Activated CD4-positive, alpha-beta T cell treated with anti-CD3 and anti-CD28 coated beads, Interleukin-2, amount 10 ng/mL, durations not matched to agents 7 days and 5 days (primary cell): ENCODE data around the gene C16orf86. TPM values are rescaled to one million over a fixed set of nuclear protein-coding genes. Genes with fewer than 3 reads are reported as not detected.
"Not testable (repeated sequence)": the region's sequence is repeated elsewhere in the genome, so short reads cannot be mapped to it uniquely, and the experiment has no call there.

ENCODE experiments used
- CTCF ChIA-PET: fragments of 350-600 bp; sonication (Branson Sonifier 250); formaldehyde crosslinking; loops from one replicate; lab custom pipeline; 2021; ENCODE audit warnings: antibody characterized with exemption; lab: Charles Lee
- POLR2A ChIA-PET: fragments of 350-600 bp; sonication (Branson Sonifier 250); formaldehyde crosslinking; loops from one replicate; lab custom pipeline; 2021; ENCODE audit warnings: antibody characterized with exemption; lab: Charles Lee
- DNase-seq: peaks from one replicate; pipeline ENCODE4 v3.0.0-alpha.2; 2020
- H3K27ac Mint-ChIP-seq: one replicate; pipeline ENCODE4 v1.8.0; 2021; ENCODE audit warnings: mild to moderate bottlenecking, moderate library complexity, mixed read lengths
- H3K27me3 Mint-ChIP-seq: one replicate; pipeline ENCODE4 v1.8.0; 2021; ENCODE audit warnings: mixed read lengths
- H3K36me3 Mint-ChIP-seq: one replicate; pipeline ENCODE4 v1.8.0; 2021; ENCODE audit warnings: low read depth, mixed read lengths
- H3K4me1 Mint-ChIP-seq: one replicate; pipeline ENCODE4 v1.8.0; 2021; ENCODE audit warnings: mixed read lengths
- H3K4me3 Mint-ChIP-seq: one replicate; pipeline ENCODE4 v1.8.0; 2021; ENCODE audit warnings: mild to moderate bottlenecking, moderate library complexity, mixed read lengths
- H3K9me3 Mint-ChIP-seq: one replicate; pipeline ENCODE4 v1.8.0; 2021; ENCODE audit warnings: mixed read lengths
- total RNA-seq, 2 experiments: library from RNA; stranded (reverse); gene quantifications; one replicate each; pipeline ENCODE4 v1.2.3, GENCODE V29; 2021

The C16orf86 gene
- total RNA-seq, 2 experiments from 2014 or later = 3.8 to 4.8 TPM

DNA sequence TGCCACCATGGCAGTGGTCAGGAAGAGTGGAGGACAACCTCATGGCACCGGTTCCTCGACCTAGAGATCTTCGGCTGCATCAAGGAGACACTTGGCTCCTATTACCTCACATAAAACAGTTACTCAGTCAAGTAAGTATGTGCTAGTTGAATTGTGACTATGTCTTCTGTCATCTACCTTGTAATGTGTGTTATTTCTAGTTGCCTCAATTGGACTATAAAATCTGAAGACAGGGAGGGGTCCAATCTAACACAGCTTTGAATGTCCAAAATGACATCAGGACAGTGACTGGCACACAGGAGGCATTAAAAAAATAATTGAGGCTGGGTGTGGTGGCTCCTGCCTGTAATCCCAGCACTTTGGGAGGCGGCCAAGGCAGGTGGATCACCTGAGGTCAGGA is 17.2 kb downstream of the C16orf86 start:
- CTCF ChIA-PET = no interaction called here
- H3K4me1 Mint-ChIP-seq = peaks cover 14% of the 10 kb centered on the region
- no peak overlapping the region for H3K27ac Mint-ChIP-seq

DNA sequence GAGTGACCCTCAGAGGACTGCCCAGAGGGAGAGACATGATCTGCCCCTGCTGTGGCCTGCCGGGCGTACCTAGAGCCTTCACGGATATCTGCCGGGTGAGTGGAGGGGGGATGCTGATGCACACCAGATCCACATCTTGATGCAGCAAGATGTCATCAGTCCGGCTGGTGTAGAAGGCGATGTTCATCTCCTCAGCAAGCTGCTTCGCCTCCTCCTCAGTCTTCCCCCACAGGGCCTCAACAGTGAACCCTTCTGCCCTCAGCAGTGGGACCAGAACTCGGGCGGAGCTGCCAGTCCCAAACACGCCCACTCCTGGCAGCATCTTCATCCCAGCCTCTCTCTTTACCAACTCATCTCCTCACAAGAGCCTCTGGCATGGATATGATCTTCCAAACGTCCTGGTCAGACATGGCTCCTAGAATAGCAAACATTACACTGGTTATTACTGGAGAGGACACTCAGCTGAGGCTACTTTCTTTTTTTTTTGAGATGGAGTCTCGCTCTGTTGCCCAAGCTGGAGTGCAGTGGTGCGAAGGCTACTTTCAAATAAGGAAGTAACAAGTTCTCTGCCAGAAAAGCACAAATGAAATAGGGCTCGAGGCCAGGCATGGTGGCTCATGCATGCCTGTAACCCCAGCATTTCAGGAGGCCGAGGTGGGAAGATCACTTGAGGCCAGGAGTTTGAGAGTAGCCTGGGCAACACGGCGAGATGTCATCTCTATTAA is 18.9 kb downstream of the C16orf86 start:
- Mint-ChIP-seq H3K27me3 (no peaks in the 10 kb centered on the region), H3K36me3 (peaks cover 11% of the 10 kb centered on the region), H3K4me3 (no peak overlapping the region), H3K27ac (peak overlapping the region; percentile 87), H3K4me1 (peaks cover 14% of the 10 kb centered on the region), H3K9me3 (no peaks in the 10 kb centered on the region)
- DNase-seq = no peak
- ChIA-PET CTCF (interaction anchor here (1.4 kb wide), 1 partner anchor 164 kb away, joined by 4 read pairs; no protein-coding TSS in a partner anchor), POLR2A (interaction anchor here (0.6 kb wide), 1 partner anchor 71 kb away, joined by 4 read pairs; no protein-coding TSS in a partner anchor)

More for the DNA sequence above, 17.2 kb downstream of the C16orf86 start:
- Mint-ChIP-seq H3K9me3 (no peaks in the 10 kb centered on the region), H3K4me3 (no peak overlapping the region), H3K36me3 (peaks cover 8% of the 10 kb centered on the region), H3K27me3 (no peaks in the 10 kb centered on the region)
- POLR2A ChIA-PET = interaction anchor here (0.5 to 0.7 kb wide), 2 partner anchors 22 to 447 kb away, joined by 3 to 4 read pairs; no protein-coding TSS in a partner anchor
- DNase-seq = no peak

DNA sequence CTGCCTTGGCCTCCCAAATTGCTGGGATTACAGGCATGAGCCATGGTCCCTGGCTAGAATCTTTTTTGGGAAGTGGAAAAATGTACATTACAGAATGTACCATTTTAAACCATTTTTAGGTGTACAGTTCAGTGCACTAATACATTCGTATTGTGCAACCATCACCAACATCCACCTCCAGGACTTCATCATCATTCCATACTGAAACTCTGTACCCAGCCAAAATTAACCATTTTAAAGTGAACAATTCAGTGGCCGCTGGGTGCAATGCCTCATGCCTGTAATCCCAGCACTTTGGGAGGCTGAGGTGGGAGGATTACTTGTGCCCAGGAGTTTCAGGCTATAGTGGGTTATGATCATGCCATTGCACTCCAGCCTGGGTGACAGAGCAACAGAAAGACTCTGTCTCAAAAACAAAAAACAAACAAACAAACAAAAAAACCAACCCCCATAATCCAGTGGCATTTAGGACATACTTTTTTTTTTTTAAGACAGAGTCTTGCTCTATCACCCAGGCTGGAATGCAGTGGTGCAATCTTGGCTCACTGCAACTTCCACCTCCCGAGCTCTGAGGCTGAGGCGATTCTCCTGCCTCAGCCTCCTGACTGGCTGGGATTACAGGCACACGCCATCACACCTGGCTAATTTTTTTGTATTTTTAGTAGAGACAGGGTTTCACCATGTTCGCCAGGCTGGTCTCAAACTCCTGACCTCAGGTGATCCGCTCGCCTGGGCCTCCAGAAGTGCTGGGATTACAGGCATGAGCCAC is 27.1 kb downstream of the C16orf86 start:
- H3K27ac Mint-ChIP-seq, POLR2A ChIA-PET, H3K36me3 Mint-ChIP-seq, H3K4me1 Mint-ChIP-seq, H3K4me3 Mint-ChIP-seq, H3K27me3 Mint-ChIP-seq, DNase-seq, H3K9me3 Mint-ChIP-seq: not testable (repeated sequence)
- CTCF ChIA-PET = interaction anchor here (1.6 kb wide), 1 partner anchor 173 kb away, joined by 8 read pairs; no protein-coding TSS in a partner anchor

DNA sequence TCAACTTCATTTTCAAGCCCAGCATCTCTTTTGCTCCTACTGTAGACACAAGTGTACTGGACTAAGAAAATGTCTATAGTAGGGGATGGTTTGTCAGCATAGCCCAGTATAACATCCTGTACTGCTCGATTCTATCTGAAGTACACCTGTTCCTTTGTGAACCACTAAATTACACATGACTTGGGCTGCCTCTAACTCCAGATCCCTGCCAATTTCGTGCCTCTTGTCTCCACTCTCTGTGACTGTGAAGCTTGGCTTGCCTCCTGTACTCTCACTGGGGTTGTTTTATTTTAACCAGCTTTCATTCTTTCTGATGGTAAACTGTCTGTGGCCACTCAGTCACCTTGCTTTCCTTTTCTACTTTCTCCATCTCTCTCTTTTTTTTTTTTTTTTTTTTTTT is 28.0 kb downstream of the C16orf86 start:
- POLR2A ChIA-PET = no interaction called here
- peaks cover 2% of the 10 kb centered on the region for H3K9me3 Mint-ChIP-seq
- CTCF ChIA-PET = interaction anchor here (0.6 kb wide), 1 partner anchor 11 kb away, joined by 3 read pairs; no protein-coding TSS in a partner anchor
- peaks cover 8% of the 10 kb centered on the region for H3K4me1 Mint-ChIP-seq
- H3K4me3 Mint-ChIP-seq = no peak overlapping the region
- no peaks in the 10 kb centered on the region for H3K27me3 Mint-ChIP-seq
- DNase-seq = no peak
- H3K27ac Mint-ChIP-seq = no peak overlapping the region
- H3K36me3 Mint-ChIP-seq = peaks cover 4% of the 10 kb centered on the region

DNA sequence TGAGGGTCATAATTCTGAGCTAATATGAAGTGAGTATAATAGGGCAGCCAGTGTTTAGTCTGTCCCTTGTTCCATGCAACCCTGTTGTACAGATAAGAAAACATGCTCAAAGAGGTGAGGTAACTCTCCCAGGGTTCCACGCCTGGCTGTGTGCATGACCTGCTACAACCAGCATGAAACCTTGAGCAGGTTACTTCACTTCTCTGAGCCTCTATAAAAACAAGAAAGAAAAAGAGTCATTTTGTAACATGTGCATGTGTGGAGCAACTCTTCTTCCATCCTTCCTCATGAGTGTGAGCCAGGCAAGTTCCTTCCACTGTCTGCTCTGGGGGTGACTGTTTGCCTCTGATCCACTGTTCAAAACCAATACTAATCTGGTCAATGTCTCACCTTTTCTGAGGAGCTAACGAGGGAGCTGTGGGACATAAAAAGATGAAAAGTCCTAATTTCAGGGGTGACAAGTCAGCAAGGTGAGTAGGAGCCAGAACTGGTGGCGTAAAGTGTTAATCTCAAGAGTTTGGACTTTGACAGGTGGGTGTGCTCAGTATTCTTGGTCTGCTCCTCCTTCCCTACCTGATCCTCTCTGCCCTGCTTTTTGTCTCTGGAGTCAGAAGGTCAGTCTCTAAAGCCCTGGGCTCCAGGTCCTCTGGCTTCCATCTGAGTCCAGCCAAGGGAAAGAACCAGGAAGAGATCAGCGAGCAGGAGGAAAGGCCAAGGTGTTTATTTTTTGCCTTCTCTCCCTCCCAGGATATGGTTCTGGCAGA is 31.0 kb downstream of the C16orf86 start:
- ChIA-PET CTCF (interaction anchor here (0.6 to 1.6 kb wide), 4 partner anchors 21 to 235 kb away, joined by 3 to 5 read pairs (median 4); no protein-coding TSS in a partner anchor), POLR2A (interaction anchor here (0.5 kb wide), 1 partner anchor 83 kb away, joined by 4 read pairs; no protein-coding TSS in a partner anchor)
- peaks cover 2% of the 10 kb centered on the region for H3K9me3 Mint-ChIP-seq
- H3K27ac Mint-ChIP-seq = no peak overlapping the region
- H3K27me3 Mint-ChIP-seq = no peaks in the 10 kb centered on the region
- H3K4me3 Mint-ChIP-seq = no peak overlapping the region
- H3K36me3 Mint-ChIP-seq = peaks cover 5% of the 10 kb centered on the region
- H3K4me1 Mint-ChIP-seq = peaks cover 4% of the 10 kb centered on the region
- DNase-seq = no peak

DNA sequence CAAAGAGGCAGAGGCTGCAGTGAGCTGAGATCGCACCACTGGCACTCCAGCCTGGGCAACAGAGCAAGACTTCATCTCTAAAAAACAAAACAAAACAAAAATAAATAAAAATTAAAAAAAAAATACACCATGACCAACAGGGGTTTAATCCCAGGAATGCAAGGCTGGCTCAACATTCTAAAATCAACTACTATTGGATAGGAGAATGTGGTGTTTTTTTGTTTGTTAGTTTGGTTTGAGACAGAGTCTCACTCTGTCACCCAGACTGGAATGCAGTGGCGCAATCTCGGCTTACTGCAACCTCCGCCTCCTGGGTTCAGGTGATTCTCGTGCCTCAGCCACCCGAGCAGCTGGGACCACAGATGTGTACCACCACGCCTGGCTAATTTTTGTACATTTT is 32.7 kb downstream of the C16orf86 start:
- no peak overlapping the region for H3K27ac Mint-ChIP-seq
- no peaks in the 10 kb centered on the region for H3K27me3 Mint-ChIP-seq
- CTCF ChIA-PET = no interaction called here
- H3K36me3 Mint-ChIP-seq = peaks cover 10% of the 10 kb centered on the region
- peaks cover 9% of the 10 kb centered on the region for H3K9me3 Mint-ChIP-seq
- no peak overlapping the region for H3K4me3 Mint-ChIP-seq
- H3K4me1 Mint-ChIP-seq = peaks cover 19% of the 10 kb centered on the region
- no peak for DNase-seq
- POLR2A ChIA-PET = no interaction called here

DNA sequence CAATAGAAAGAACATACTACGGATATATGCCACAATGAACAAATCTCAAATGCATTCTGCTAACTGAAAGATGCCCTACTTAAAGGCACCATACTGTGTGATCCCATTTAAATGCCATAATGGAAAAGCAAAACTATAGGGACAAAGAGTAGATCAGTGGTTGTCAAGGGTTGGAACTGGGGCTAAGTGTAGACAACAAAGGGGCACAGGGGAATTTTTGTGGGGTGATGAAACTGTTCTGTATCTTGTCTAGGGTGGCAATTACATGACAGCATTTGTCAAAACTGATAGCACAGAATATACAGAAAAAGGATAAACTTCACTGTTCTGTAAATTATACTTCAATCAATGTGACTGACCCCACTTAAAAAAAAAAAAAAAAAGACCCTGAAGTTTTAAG is 34.8 kb downstream of the C16orf86 start:
- ChIA-PET CTCF (no interaction called here), POLR2A (no interaction called here)
- Mint-ChIP-seq H3K4me1 (peaks cover 27% of the 10 kb centered on the region), H3K27ac (no peak overlapping the region), H3K9me3 (peaks cover 9% of the 10 kb centered on the region), H3K27me3 (no peaks in the 10 kb centered on the region), H3K36me3 (peaks cover 10% of the 10 kb centered on the region), H3K4me3 (no peak overlapping the region)
- no peak for DNase-seq

DNA sequence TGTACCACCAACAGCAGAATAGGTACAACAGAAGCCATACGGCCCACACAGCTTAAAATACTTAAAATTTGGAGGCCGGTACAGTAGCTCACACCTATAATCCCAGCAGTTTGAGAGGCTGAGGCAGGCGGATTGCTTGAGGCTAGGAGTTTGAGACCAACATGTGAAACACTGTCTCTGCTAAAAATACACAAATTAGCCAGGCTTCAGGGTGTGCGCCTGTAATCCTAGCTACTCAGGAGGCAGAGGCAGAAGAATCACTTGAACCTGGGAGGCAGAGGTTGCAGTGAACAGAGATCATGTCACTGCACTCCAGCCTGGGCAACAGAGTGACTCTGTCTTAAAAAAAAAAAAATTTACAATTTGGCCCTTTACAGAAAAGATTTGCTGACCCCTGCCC is 35.5 kb downstream of the C16orf86 start:
- H3K4me1 Mint-ChIP-seq = peaks cover 27% of the 10 kb centered on the region
- POLR2A ChIA-PET = no interaction called here
- H3K27ac Mint-ChIP-seq = no peak overlapping the region
- no peak for DNase-seq
- H3K36me3 Mint-ChIP-seq = peaks cover 10% of the 10 kb centered on the region
- H3K4me3 Mint-ChIP-seq = no peak overlapping the region
- H3K9me3 Mint-ChIP-seq = peaks cover 9% of the 10 kb centered on the region
- CTCF ChIA-PET = interaction anchor here (1.3 kb wide), 1 partner anchor 35 kb away, joined by 4 read pairs; no protein-coding TSS in a partner anchor
- no peaks in the 10 kb centered on the region for H3K27me3 Mint-ChIP-seq

DNA sequence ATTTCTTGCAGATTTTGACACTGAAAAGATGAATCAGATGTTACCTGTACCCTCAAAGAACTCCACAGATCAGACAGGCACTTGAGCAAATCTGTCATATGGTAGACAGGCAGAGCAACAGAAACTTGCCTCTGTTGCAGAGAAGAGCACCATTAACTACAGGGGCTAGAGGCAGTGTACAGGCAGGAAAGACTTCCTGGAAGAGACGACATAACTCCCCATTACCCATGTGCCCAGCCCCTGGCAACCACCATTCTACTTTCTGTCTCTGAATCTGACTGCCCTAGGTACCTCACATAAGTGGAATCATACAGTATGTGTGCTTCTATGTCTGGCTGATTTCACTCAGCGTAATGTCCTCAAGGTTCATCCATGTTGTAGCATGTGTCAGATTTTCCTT is 37.0 kb downstream of the C16orf86 start:
- H3K4me3 Mint-ChIP-seq = no peak overlapping the region
- ChIA-PET CTCF (no interaction called here), POLR2A (no interaction called here)
- DNase-seq = peak; percentile 24
- H3K36me3 Mint-ChIP-seq = peaks cover 8% of the 10 kb centered on the region
- peaks cover 27% of the 10 kb centered on the region for H3K4me1 Mint-ChIP-seq
- no peaks in the 10 kb centered on the region for H3K27me3 Mint-ChIP-seq
- peak overlapping the region; percentile 83 for H3K27ac Mint-ChIP-seq
- peaks cover 9% of the 10 kb centered on the region for H3K9me3 Mint-ChIP-seq

DNA sequence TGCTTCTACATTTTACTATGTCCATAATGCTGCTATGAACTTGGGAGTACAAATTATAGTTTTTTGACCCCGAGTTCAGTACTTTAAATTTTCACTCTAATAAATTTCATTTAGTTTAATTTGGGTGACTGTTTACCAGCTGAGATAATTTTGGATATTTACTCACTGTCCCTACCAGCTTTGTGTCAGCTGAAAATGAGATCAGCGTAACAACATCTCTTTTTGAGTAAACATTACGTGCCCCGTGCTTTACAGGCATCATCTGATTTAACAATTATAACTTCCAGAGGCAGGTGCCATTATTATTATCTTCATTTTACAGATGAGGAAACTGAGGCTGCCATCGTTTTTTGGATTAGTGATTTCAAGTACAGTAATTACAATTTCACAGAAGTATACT is 37.5 kb downstream of the C16orf86 start:
- ChIA-PET POLR2A (interaction anchor here (0.7 kb wide), 1 partner anchor 192 kb away, joined by 4 read pairs; no protein-coding TSS in a partner anchor), CTCF (no interaction called here)
- peaks cover 8% of the 10 kb centered on the region for H3K36me3 Mint-ChIP-seq
- H3K9me3 Mint-ChIP-seq = peaks cover 8% of the 10 kb centered on the region
- peaks cover 27% of the 10 kb centered on the region for H3K4me1 Mint-ChIP-seq
- peak overlapping the region; percentile 83 for H3K27ac Mint-ChIP-seq
- no peak overlapping the region for H3K4me3 Mint-ChIP-seq
- no peaks in the 10 kb centered on the region for H3K27me3 Mint-ChIP-seq
- DNase-seq = no peak

DNA sequence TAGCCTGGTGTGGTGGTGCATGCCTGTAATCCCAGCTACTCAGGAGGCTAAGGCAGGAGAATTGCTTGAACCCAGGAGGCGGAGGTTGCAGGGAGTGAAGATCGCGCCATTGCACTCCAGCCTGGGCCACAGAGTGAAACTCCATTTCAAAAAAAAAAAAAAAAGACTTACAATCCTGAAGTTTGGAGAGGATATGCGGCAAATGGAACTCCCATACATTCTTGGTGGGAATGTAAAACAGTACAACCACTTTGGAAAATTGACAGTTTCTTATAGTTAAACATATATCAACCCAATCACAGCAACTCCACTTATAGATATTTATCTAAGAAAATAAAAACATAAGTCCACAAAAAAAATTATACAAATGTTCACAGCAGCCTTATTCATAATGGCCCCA is 40.6 kb downstream of the C16orf86 start:
- no peak for DNase-seq
- H3K36me3 Mint-ChIP-seq = peaks cover 5% of the 10 kb centered on the region
- CTCF ChIA-PET = interaction anchor here (0.9 kb wide), 1 partner anchor 15 kb away, joined by 4 read pairs; no protein-coding TSS in a partner anchor

DNA sequence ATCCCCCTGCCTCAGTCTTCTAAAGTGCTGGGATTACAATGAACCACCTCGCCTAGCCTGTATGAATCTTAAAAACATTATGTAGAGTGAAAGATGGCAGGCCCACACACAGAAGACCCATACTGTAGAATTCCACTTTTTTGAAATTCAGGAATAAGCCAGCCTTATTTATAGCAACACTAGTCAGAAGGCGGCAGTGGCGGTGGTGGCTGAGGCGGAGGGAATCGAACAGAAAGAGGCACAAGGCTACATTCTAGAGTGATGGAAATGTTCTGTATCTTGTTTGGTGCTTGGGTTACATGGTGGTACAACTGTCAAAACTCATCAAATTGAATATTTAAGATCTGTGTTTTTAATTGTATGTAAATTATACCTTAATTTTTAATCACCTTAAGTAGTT is 41.2 kb downstream of the C16orf86 start:
- no peaks in the 10 kb centered on the region for H3K27me3 Mint-ChIP-seq
- no peak overlapping the region for H3K27ac Mint-ChIP-seq
- peaks cover 24% of the 10 kb centered on the region for H3K4me1 Mint-ChIP-seq
- H3K4me3 Mint-ChIP-seq = no peak overlapping the region
- no peak for DNase-seq
- CTCF ChIA-PET = interaction anchor here (0.6 to 0.9 kb wide), 2 partner anchors 12 to 22 kb away, joined by 3 read pairs; partner anchors contain the start of gene GFOD2
- H3K9me3 Mint-ChIP-seq = peaks cover 8% of the 10 kb centered on the region
- peaks cover 5% of the 10 kb centered on the region for H3K36me3 Mint-ChIP-seq
- POLR2A ChIA-PET = no interaction called here

More for the DNA sequence above, 40.6 kb downstream of the C16orf86 start:
- POLR2A ChIA-PET = no interaction called here
- H3K9me3 Mint-ChIP-seq = peaks cover 8% of the 10 kb centered on the region
- no peak overlapping the region for H3K27ac Mint-ChIP-seq
- H3K4me1 Mint-ChIP-seq = peaks cover 26% of the 10 kb centered on the region
- H3K27me3 Mint-ChIP-seq = no peaks in the 10 kb centered on the region
- no peak overlapping the region for H3K4me3 Mint-ChIP-seq
